Testis (tissue), 2 donors: Measurements from ENCODE around the gene SAMMSON.

ENCODE experiments used
- CTCF ChIP-seq, 3 experiments: fragments of 450-650 bp in 2 of 3; fragments of 200-600 bp in 1 of 3; sonication (generic) in 1 of 3; IDR thresholded peaks; one replicate each; pipeline ENCODE4 v1.5.1; 2016 to 2019; ENCODE audit warnings: antibody characterized with exemption in 3 of 3, mild to moderate bottlenecking in 2 of 3, moderate library complexity in 1 of 3
- POLR2A ChIP-seq: fragments of 450-650 bp; IDR thresholded peaks from one replicate; pipeline ENCODE4 v1.6.1; 2017; ENCODE audit warnings: antibody characterized with exemption, mild to moderate bottlenecking, moderate library complexity

- TF ChIP-seq POLR2A (no peak), CTCF (IDR thresholded peaks at IDR 0.05) (no peak)
Measured at GRCh38 chr3:69967156-69967555, 32.4 kb upstream of the SAMMSON start.
